Activated CD4-positive, alpha-beta T cell treated with anti-CD3 and anti-CD28 coated beads, Interleukin-2, amount 50 U/mL, for 24 hours (primary cell): ENCODE data around the gene MR1.

Experiments used
- DNase-seq, 2 donors: peaks; one replicate each; pipeline ENCODE4 v3.0.0-alpha.2; 2020; ENCODE audit warnings: low read depth in 1 of 2, low spot score in 1 of 2

The MR1 gene

DNA sequence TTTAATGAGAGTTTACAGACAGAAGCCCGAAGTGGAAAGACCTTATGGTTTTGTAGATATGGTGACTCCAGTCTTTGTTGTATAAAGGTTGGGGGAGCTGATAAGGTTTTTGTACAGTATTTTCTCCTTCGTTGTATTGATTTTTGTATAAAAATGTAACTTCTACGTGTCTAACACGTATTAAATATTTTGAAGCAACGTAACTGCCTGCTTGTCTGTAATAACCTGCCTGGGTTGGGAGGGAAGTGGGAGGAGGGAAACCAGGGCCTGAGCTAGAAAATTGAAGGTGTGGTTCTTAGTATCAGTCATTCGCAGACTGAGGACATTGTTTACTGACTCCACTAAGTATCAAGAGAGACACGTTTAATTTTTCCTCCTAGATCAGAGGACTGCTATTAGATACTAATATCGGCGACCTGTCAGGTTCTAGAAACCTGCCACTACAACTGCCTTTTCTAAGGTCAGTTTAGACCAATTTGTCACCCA, 56.9 kb downstream of the MR1 start:
- peak in 1 of 2 donors; percentile 45 for DNase-seq

DNA sequence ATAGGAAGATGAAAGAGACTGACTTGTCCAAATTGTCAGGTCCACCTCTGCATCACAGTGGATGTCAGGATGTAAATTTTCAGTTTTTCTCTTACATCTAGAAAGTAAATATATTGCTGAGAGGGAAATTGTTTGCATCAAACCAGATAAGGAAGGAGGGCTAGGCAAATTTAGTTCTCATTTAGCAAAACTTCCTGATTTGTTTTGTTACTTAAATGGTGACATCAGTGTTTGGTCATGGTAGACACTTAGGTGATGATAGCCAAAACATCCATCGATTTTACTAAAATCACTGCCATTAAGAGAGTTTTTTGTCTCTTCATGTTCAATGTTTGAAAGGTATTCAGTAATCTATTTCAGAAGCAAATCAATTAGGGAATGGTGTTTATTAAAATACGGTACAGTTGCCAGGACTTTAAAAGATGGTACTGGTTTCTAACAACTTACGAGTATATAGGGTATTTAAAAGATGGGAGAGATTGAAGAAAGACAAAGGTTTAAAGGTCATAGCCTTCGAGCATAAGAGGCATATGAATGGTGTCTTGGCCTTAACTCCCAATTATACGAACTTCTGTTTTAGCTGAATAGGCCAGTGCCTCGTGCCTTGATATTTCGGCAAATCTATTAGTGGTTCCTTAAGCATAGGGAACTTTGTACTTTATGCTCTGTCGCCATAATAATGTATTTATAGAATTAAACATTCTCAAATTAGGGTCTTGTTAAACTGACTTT, 57.7 kb downstream of the MR1 start:
- DNase-seq: no peak

DNA sequence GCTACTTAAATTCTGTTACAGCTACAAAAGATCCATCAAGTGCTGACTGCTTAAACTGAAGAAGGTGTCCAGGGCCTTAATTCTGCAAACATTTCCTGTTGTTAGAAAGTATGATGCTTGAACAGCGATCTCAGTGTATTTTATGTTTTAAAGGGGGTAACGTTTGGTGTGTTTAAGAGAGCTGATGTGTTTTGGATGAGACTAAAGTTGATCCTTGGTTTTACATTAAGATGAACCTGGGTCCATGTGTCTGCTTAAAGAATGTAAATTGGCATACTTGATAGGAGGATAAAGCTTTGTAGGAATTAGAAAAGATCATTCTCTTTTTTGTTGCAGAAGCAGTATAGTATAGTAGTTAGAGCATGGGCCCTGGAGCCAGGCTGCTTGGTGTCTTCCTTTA, 58.3 kb downstream of the MR1 start:
- DNase-seq: no peak

DNA sequence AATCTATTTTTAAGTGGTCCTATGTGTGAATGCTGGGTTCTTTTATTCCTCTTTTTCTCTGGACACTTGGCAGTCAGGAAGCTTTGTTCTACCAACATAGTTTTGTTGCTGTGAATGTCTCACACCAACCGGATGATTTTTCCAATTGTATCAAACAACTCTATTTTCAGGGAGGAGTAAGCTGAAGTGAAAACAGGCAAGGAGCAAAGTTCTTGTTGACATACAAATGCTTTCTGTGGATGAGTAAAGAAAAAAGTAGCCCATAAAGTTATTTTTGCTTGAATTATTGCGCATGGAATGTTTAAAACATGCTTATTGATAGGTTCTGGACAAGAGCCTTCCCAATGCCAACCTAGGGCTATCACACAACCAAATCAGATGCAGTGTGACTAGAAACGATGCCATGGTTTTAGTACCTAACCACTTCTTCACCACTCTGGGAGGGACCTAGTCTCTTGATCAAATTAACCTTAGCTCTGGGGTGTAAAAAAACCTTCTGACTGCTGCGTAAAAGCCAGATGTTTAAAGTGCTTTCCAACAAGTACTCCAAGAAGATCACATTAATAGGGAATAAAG, 59.2 kb downstream of the MR1 start:
- no peak for DNase-seq

DNA sequence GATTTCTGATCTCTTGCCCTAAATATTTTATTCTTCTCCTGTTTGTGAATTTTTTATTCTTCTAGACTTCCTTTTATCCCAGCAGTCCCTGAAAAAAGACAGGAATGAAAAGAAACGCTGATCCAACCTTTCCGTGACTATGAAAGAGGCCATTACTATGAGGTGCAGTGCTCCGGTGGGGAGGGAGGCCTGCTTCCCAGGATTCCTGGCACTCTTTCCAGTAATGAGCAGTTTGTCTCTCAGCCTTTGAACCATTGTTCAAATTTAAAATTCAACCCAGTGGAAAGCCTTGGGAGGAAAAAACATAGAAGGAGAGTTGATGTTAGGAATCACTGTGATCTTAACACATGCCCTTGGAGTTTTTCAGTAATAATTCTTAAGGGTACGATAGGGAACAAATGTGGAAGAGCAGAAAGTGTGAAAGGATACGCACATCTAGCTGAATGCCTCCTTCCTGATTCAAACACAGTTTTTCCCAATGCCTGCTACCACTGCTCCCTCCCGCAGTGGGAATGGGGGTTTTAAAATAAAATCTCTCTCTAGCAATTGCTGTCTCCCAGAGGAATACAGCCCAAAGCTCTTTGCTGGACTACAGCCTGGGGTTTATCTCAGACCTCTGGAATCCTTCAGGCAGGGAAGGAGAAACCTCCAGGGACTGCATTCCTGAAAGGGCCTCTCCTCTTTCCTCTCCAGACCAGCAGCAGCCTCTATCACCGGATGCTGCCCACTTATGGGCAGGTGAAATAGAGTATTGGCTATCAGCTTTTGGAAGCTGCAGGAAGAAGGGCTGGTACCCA, 60.8 kb downstream of the MR1 start:
- DNase-seq: no peak

DNA sequence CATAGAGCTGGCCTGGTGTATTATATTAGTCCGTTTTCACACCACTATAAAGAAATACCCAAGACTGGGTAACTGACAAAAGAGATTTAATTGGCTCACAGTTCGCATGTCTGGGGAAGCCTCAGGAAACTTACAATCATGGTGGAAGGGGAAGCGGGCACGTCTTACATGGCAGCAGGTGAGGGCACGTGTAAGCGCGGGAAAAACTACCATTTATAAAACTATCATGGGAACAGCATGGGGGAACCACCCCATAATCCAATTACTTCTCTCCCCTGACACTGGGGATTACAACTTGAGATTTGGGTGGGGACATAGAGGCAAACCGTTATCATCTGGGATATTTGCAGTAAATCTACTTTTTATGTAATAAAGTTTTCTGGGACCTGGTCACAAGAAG, 61.5 kb downstream of the MR1 start:
- no peak for DNase-seq

DNA sequence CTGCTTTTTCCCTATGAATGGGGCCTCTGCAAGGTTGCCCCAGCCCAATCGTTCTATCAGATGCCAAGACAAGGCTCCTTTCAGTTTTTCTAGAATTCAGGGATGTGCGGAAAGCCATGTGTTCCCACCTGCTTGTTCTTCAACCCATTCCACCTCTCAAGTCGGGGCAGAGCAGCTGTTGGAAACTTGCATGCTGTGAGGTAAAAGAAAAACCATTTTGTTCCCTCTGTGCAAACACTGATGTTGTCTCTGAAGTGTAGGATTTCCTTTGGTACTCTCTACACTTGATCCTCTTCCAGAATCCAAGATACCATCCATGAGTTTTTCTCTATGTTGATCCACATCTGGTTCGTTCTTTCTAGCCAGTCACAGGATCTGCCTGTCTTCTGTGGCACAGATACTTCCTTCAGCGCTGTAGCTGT, 62.0 kb downstream of the MR1 start:
- DNase-seq: no peak

DNA sequence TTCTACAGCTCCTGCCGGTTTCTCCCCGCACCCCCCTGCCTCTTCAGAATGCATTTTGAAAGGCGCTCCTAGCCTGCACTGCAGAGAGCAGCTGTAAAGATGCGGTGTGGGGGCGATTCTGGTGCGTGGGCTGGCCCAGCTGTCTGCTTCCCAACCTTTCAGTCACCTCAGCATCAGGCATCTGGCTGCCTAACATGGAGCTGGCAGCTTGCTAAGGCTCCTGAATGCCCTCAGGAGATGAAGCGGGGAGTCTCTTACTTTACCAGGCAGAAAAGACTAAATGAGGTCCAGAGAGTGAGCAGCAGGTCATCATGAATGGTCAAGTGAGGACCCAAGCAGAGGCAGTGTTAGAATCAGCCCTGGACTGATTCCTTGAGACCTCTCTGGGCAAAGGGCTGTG, 63.5 kb downstream of the MR1 start:
- no peak for DNase-seq

DNA sequence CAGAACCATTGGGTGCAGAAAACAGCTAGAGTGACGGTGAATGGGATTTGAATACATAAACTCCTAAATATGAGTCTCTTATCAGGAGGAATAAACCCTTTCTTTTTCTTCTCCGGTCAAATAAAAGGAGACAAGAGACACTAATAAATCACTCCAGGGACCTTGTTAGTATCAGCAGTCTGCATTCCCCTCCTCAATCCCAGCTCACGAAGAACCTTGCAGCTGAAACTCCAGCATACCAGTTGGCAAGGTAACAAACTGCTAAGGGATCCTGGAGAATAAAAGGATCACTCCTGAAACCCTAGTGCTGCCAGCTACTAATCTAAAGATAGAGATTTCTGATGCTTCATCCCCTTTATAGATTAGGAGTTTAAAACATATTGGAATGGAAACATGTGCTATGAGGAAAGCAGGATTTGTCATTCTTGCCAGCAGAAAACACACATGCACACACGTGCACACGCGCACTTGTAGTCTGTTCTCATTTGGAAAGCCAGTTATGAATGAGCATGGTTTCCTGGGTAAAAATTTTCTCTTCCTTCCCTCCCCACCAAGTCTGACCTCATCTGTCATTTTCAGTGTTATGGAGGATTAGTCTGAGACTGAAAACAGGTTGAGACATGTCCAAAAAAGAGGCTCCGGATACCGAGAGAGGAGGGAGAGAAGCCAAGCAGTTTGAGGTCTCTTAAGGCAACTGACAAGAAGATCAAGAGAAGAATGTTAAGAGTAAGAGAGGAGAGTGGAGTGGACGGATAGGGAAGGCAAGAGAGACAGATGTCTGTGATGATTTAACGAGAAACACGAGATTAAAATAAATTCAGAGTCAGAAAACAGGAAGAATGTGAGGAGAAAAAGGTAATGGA, 65.6 kb downstream of the MR1 start:
- peak in 1 of 2 donors; percentile 30 for DNase-seq

DNA sequence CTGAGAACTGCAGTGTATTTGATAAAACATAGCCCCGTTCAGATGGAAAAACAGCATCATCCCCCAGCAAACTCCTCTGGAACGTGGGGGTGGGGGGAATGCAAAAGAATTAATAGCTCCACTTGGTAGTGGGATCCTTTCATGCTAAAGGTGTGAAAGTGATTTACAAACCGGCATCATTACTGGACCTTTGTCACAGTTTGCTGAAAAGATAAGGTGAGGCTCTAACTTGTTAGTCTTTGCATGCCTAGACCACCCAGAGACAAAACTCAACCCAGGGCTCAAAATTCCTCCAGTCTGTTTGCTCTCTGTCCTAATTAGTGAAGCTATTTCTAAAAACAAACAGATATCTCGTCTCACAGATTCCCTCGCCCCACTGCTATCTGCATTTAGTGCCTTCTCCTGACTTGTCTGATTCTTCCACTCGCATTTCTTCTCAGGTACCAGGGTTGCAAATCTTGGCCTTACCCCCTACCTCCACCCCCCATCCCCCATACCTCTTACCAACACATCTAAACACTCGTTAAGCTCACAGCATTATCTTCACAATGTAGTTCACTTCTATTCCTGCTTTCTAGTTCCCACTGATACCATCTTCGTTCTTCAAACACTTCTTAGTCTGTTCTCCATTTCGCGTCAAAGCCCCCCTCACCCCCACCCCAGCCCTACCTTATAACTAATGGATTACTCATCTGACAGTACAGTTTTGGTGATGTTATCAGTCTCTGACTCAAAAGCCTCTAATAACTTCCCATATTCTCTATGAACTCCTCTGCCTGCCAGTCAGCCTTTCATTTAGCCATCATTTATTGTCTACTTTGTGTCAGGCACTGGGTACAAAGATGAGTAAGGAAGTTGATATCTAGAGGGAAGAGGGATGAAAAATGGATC, 66.5 kb downstream of the MR1 start:
- peak in 1 of 2 donors; percentile 43 for DNase-seq

DNA sequence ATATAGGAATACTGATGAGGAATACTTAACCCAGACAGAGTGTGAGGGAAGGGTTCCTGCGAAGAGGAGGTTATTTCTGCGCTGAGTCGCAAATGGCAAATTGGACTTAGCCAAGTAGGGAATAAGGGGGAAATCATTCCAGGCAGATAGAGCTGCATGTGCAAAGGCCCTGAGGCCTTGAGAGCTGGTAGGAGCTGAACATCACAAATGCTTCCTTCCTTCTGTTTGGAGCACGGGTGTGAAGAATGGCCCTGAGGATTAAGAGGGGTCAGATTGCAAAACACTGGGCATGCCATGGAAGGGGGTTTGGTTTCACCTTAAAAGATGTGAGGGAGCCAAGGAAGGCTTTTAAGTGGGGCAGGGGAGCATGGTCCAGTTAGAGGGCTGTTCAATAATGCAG, 67.2 kb downstream of the MR1 start:
- DNase-seq: no peak

DNA sequence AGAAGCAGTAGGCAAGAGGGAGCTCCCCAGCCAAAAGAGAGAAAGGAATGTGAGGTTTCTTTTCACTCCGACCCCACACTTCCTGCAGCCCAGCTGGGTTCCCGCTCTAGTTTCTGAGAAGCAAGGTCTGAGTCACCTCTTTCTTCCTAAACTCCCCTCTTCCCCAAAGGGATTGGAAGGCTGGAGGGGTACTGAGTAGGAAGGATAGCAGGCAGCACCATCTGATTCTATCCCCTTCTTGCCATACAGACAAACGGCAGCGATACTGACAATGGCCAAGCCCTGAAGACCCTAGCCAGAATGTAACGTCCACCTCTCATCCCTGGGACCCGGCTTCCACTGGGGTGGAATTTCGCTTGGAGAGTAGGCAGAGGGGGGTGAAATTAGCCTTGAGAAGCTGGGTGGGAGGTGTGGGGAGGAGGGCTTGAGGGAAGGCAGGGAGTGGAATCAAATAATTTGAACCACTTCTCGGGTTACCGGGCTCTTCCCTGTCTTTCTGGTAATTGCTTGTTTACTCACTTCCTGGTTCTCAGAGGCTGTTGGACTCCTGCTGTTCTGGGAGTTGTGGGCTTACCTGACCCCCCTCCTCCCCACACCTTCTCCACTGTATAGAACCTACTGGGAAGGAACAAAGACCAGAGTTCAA, 67.9 kb downstream of the MR1 start:
- DNase-seq: no peak

DNA sequence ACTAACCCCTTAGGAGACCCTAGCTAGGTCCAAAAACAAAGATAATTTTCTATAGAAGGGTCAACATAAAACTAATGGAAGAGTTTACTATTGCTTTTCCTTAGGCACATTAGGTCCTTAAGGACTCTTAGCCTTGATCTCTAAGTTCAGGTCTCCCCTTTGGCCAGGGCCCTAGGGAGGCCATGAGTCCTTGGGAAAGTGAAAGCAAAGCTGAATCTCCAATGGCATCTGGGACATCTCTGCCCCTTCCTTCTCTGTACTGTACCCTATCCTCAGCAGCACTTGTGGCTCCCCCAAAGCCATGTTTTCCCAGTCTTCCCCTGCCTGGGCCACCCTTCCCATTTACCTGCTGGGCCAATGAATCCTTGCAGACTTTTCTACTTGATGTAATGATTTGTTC, 69.1 kb downstream of the MR1 start:
- no peak for DNase-seq

DNA sequence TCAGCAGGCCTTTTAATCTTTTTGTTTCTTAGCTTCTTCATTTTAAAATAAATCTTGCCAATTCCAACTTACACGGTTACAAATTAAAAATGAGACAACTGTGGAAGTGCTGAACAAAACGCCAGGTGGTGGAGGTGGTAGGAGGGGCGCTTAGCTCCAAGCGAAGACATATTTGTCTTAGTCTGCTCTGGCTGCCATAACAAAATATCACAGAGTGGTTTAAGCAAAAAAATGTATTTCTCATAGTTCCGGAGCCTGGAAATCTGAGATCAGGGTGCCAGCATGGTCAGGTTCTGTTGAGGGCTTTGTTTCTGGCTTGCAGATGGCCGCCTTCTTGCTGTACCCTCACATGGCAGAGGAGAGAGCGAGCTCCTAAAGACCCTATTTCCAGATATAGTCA, 69.6 kb downstream of the MR1 start:
- no peak for DNase-seq

DNA sequence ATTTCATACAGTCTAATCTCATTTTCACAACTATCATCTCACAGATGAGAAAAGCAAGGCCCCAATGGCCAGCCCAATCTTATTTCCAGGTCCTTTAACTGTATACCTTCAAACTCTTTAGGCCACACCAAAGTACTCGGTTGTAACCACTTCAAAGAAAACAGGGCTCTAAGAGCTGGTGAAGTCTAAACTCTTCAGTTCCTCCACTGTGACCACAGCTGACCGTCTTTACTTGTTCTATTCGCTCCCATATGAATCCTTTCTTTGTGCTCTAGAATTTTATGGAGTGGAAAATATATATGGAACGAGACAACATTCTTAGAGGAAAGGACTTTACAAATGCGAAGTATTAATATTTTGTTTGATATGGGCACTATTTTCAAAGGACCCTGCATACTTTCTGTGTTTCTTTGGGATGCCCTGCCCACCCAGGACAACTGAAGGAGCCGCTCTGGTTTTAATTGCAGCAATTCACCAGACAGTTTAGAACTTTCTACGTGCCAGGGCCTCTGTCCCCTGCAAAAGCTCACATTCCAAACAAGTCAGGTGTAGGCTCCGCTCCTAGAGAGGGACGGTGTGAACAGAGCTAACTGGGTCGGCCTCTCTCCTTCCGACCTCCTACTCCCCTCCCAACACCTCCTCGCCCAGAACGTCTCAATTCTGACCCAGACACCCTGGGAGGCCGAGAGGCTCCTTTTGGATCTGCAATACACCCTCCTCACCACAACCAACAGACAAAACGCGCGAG, 70.4 kb downstream of the MR1 start:
- DNase-seq: peak in 1 of 2 donors; percentile 17

DNA sequence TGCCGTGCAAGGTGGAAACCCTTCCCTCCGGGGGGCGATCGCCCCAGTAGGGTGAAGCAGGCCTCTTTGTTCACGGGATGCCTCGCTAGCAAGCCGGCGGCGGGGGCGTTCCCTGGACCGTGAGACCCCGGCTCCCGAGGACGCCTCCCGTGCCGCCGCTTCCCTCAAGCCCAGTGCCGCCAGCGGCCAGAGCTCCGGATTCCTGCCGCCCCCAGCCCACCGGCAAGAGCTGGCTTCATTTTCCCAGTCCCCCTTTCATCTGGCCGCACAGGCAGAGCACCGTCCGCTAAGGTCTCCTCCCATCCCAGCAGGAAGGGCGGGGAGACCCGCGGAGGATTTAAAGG, 71.0 kb downstream of the MR1 start:
- no peak for DNase-seq

DNA sequence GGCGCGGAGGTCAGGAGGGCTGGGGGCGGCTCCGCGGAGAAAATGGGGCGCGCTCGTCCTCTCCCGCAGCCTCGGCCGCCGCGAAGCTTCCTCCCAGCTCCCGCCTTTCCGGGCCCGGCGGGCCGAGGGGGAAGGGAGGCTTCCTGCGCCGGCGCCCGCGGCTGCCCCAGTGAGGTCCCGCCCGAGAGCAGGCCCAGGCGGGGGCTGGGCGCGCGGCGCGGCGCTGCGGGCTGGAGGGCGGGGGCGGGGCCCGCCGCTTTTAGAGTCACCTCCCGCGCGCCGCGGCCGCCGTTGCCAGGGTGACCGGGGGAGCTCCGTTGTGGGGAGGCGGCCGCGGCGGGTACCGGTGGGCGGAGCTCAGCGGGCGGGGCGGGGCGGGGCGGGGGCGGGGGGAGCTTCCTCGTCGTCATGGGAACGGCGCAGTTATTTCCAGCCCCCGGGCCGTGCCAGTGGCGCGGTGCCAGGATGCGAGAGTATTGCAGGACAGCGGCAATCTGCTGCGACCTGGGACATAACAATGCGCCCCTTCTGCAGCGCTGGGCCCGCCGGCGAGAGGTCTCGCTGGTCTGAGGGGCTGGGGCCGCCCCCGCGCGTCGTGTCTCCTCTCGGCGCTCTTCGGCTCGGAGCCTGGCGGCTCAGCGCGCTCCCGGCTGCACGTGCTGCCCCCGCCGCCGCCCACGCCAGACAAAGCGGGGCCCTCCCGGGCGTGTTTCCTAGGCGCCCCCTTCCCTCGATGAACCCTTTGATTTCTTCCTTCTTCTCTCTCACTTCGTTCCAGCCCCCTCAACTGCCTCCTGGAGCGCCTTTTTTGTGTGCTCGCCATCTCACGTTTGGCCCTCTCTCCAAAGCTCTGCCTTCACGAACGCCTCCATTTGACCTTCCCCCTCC, 71.6 kb downstream of the MR1 start:
- DNase-seq: peak; percentile 66 to 85

DNA sequence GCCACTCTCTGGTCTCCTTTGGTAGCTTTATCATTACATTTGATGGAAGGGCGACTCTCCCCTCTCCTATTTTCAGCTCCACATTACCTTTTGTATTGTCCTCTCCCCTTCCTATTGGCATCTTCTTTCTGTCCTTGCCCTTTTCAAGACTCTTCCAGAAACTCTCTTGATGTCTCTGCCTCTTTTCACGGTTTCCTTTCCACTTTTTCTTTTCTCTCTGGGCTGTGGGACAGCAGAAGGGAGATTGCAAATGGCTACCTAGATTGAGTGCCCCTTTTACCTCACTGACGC, 72.2 kb downstream of the MR1 start:
- no peak for DNase-seq
